HCT116 (cell line): ENCODE measurements around the gene MED31. TPM values are rescaled to one million over a fixed set of nuclear protein-coding genes. Genes with fewer than 3 reads are reported as not detected.

Source experiments
- ATAC-seq: fragments of 200-7000 bp; cut with Tn5 transposase; 2 replicates; pipeline ENCODE4 v1.9.1; 2020; ENCODE audit warnings: mild to moderate bottlenecking, moderate library complexity
- BruUV-seq: library from RNA; stranded (reverse); fragments of 400-500 nt; replicated peaks from 2 replicates; lab custom pipeline; 2021; lab: Mats Ljungman, UMichigan
- CTCF ChIA-PET: fragments of 300-600 bp; sonication (Branson Sonifier 250); formaldehyde crosslinking; loops from one replicate; lab custom pipeline; 2021; ENCODE audit warnings: antibody characterized with exemption; lab: Charles Lee
- POLR2A ChIA-PET: fragments of 300-600, 350-600 bp; sonication (Branson Sonifier 250); formaldehyde crosslinking; loops from one replicate; lab custom pipeline; 2021; ENCODE audit warnings: antibody characterized with exemption; lab: Charles Lee
- RAD21 ChIA-PET, 2 experiments: fragments of 300-600 bp; sonication (Branson Sonifier 250); formaldehyde crosslinking; loops; one replicate each; lab custom pipeline; 2023; ENCODE audit warnings: low total read pairs in 2 of 2; ENCODE audit not compliant: uncharacterized antibody in 2 of 2, unreplicated experiment in 2 of 2, low non-redundant PET in 1 of 2; lab: Charles Lee
- DNase-seq: peaks from one replicate; pipeline ENCODE4 v3.0.0-alpha.2; 2010; ENCODE audit warnings: low read depth, low spot score
- H2AFZ ChIP-seq: fragments of 200-600 bp; shearing (Covaris generic), sonication (generic); 2 replicates; pipeline ENCODE4 v1.6.1; 2017; ENCODE audit warnings: low read depth, mixed run types, mixed read lengths, antibody characterized with exemption, low read length; ENCODE audit not compliant: poor library complexity, severe bottlenecking
- H3K27ac ChIP-seq: 2 replicates; pipeline ENCODE4 v1.5.1; 2012; ENCODE audit warnings: low read depth, low read length
- H3K27me3 ChIP-seq: fragments of 200-600 bp; sonication (generic); 2 replicates; pipeline ENCODE4 v1.6.1; 2016; ENCODE audit warnings: mixed run types, low read length, mixed read lengths; ENCODE audit not compliant: insufficient read depth
- H3K36me3 ChIP-seq, 2 experiments: fragments of 200-500 bp in 1 of 2; fragments of 200-600 bp in 1 of 2; sonication (Bioruptor generic) in 1 of 2; sonication (generic) in 1 of 2; 2 replicates each; pipeline versions ENCODE4 v1.5.1 to v1.6.1; 2014 to 2016; ENCODE audit warnings: low read length in 2 of 2, inconsistent platforms in 1 of 2, mixed read lengths in 1 of 2, mixed run types in 1 of 2; ENCODE audit not compliant: insufficient read depth in 2 of 2, control insufficient read depth in 1 of 2
- H3K4me1 ChIP-seq, 2 experiments: fragments of 200-600 bp in 1 of 2; sonication (generic) in 1 of 2; 2 replicates each; pipeline versions ENCODE4 v1.5.1 to v1.6.1; 2012 to 2017; ENCODE audit warnings: low read length in 2 of 2, inconsistent platforms in 1 of 2, mild to moderate bottlenecking in 1 of 2, mixed read lengths in 1 of 2, mixed run types in 1 of 2, moderate library complexity in 1 of 2; ENCODE audit not compliant: insufficient read depth in 2 of 2, control insufficient read depth in 1 of 2
- H3K4me2 ChIP-seq: fragments of 200-600 bp; sonication (generic); 2 replicates; pipeline ENCODE4 v1.6.1; 2017; ENCODE audit warnings: mixed run types, low read length, mixed read lengths
- H3K4me3 ChIP-seq, 2 experiments: fragments of 200-600 bp in 1 of 2; sonication (generic) in 1 of 2; replicated peaks in 1 of 2; 2 replicates each; pipeline ENCODE4 v1.5.1; 2011 to 2016; ENCODE audit warnings: low read length in 2 of 2, control low read depth in 1 of 2, low read depth in 1 of 2, mild to moderate bottlenecking in 1 of 2, mixed read lengths in 1 of 2, mixed run types in 1 of 2
- H3K79me2 ChIP-seq: fragments of 200-600 bp; sonication (generic); 2 replicates; pipeline ENCODE4 v1.6.1; 2017; ENCODE audit warnings: mild to moderate bottlenecking, mixed run types, low read length, moderate library complexity, mixed read lengths; ENCODE audit not compliant: insufficient read depth
- H3K9ac ChIP-seq: fragments of 200-600 bp; sonication (generic); 2 replicates; pipeline ENCODE4 v1.6.1; 2016; ENCODE audit warnings: low read length, mixed read lengths
- H3K9me2 ChIP-seq: fragments of 200-600 bp; sonication (generic), shearing (Covaris generic); 2 replicates; pipeline ENCODE4 v1.6.1; 2017; ENCODE audit warnings: mixed run types, mild to moderate bottlenecking, moderate library complexity; ENCODE audit not compliant: insufficient read depth
- H3K9me3 ChIP-seq, 2 experiments: fragments of 200-500 bp in 1 of 2; fragments of 200-600 bp in 1 of 2; sonication (Bioruptor generic) in 1 of 2; sonication (generic) in 1 of 2; 2 replicates each; pipeline ENCODE4 v1.6.1; 2014 to 2017; ENCODE audit warnings: low read length in 2 of 2, mixed read lengths in 2 of 2, inconsistent platforms in 1 of 2, low read depth in 1 of 2, mild to moderate bottlenecking in 1 of 2, mixed run types in 1 of 2, moderate library complexity in 1 of 2; ENCODE audit not compliant: control insufficient read depth in 1 of 2, insufficient read depth in 1 of 2
- H4K20me1 ChIP-seq: fragments of 200-600 bp; sonication (generic), shearing (Covaris generic); 2 replicates; pipeline ENCODE4 v1.6.1; 2017; ENCODE audit warnings: mixed run types, mild to moderate bottlenecking, moderate library complexity; ENCODE audit not compliant: insufficient read depth
- CEBPB ChIP-seq: IDR thresholded peaks from 2 replicates; pipeline ENCODE4 v1.6.1; 2012; ENCODE audit warnings: low read depth
- FOSL1 ChIP-seq: IDR thresholded peaks from 2 replicates; pipeline ENCODE4 v1.6.1; 2012; ENCODE audit warnings: low read depth
- MAX ChIP-seq: IDR thresholded peaks from 2 replicates; pipeline ENCODE4 v1.6.1; 2012
- RAD21 ChIP-seq: IDR thresholded peaks from 2 replicates; pipeline ENCODE4 v1.6.1; 2012; ENCODE audit warnings: low read depth, mild to moderate bottlenecking
- REST ChIP-seq: IDR thresholded peaks from 2 replicates; pipeline ENCODE4 v1.6.1; 2012; ENCODE audit warnings: low read depth
- ZFX ChIP-seq: fragments of 450-650 bp; IDR thresholded peaks from 2 replicates; pipeline ENCODE4 v1.6.1; 2017
- ZNF274 ChIP-seq: fragments of 200-500 bp; sonication (Bioruptor generic); IDR thresholded peaks from 2 replicates; pipeline ENCODE4 v1.6.1; 2014; ENCODE audit warnings: mild to moderate bottlenecking, low read depth, low read length, inconsistent platforms
- intact Hi-C: fragments of 100-400 bp; cut with micrococcal nuclease; formaldehyde crosslinking; loops from 2 replicates; pipeline ENCODE4 v1.10.0; 2022
- total RNA-seq: library from RNA; stranded (reverse); gene quantifications from one replicate; pipeline ENCODE4 v1.2.1, GENCODE V29; 2021; ENCODE audit not compliant: unreplicated experiment

Gene MED31
- total RNA-seq, 1 experiment from 2014 or later: 20.3 TPM

GRCh38 chr17:6654841-6655731 is 3.7 kb upstream of the MED31 start:
- Histone ChIP-seq H3K4me1 (peaks cover 5 to 17% of the 10 kb centered on the region in 2 experiments; a peak in 3 of 4 replicates), H3K4me3 (no peak overlapping the region), H3K4me2 (no peak overlapping the region), H3K36me3 (no peaks in the 10 kb centered on the region), H3K79me2 (peaks cover 12% of the 10 kb centered on the region), H3K27me3 (no peaks in the 10 kb centered on the region), H3K9me3 (no peaks in the 10 kb centered on the region), H4K20me1 (no peaks in the 10 kb centered on the region), H3K9ac (no peak overlapping the region), H3K9me2 (no peaks in the 10 kb centered on the region), H2AFZ (no peak overlapping the region), H3K27ac (no peak overlapping the region)
- ChIA-PET CTCF (no interaction called here), RAD21 (no interaction called here), POLR2A (no interaction called here)
- ATAC-seq: no peak
- no TSS peak for BruUV-seq
- TF ChIP-seq ZNF274: no peak
- TF ChIP-seq FOSL1: no peak
- no peak for TF ChIP-seq RAD21
- no peak for TF ChIP-seq CEBPB
- no peak for TF ChIP-seq REST
- TF ChIP-seq MAX: no peak
- TF ChIP-seq ZFX: no peak
- DNase-seq: no peak
- intact Hi-C loops: no loop called here
